Activated T-helper 2 cell treated with anti-CD3 and anti-CD28 coated beads, Interferon-gamma antibody, Interleukin-2, Interleukin-4, amounts not matched to agents 10 μg/mL and 5 μg/mL and 100 μg/mL, durations not matched to agents 14 hours and 24 hours and 36 hours (primary cell): Measurements from ENCODE around the gene FOXP1. TPM values are rescaled to one million over a fixed set of nuclear protein-coding genes. Genes with fewer than 3 reads are reported as not detected.

ENCODE experiments used
- DNase-seq: peaks from one replicate; pipeline ENCODE4 v3.0.0; 2021; ENCODE audit warnings: low spot score
- H3K27ac Mint-ChIP-seq: one replicate; pipeline ENCODE4 v1.8.0; 2021; ENCODE audit warnings: mixed read lengths
- H3K27me3 Mint-ChIP-seq: one replicate; pipeline ENCODE4 v1.8.0; 2021; ENCODE audit warnings: low read depth, mixed read lengths
- H3K36me3 Mint-ChIP-seq: one replicate; pipeline ENCODE4 v1.8.0; 2021; ENCODE audit warnings: low read depth, mixed read lengths
- H3K4me1 Mint-ChIP-seq: one replicate; pipeline ENCODE4 v1.8.0; 2021; ENCODE audit warnings: low read depth, mixed read lengths
- H3K4me3 Mint-ChIP-seq: one replicate; pipeline ENCODE4 v1.8.0; 2021; ENCODE audit warnings: low read depth, mild to moderate bottlenecking, moderate library complexity, mixed read lengths
- H3K9me3 Mint-ChIP-seq: one replicate; pipeline ENCODE4 v1.8.0; 2021; ENCODE audit warnings: mixed read lengths
- intact Hi-C: fragments of 100-400 bp; cut with micrococcal nuclease; formaldehyde crosslinking; loops from one replicate; pipeline ENCODE4 v1.15.1; 2023
- total RNA-seq: library from RNA; stranded (reverse); gene quantifications from 2 replicates; pipeline ENCODE4 v1.2.3, GENCODE V29; 2022

Gene FOXP1
- total RNA-seq, 1 donor from 2014 or later = 132 TPM

- H3K27ac Mint-ChIP-seq = no peak overlapping the region
- H3K36me3 Mint-ChIP-seq = no peaks in the 10 kb centered on the region
- H3K4me3 Mint-ChIP-seq = no peak overlapping the region
- no peaks in the 10 kb centered on the region for H3K27me3 Mint-ChIP-seq
- no peaks in the 10 kb centered on the region for H3K9me3 Mint-ChIP-seq
- no peak for DNase-seq
- intact Hi-C loops = no loop called here
- no peaks in the 10 kb centered on the region for H3K4me1 Mint-ChIP-seq
Measured at GRCh38 chr3:71549951-71550350, 33.6 kb downstream of the FOXP1 start.

DNA sequence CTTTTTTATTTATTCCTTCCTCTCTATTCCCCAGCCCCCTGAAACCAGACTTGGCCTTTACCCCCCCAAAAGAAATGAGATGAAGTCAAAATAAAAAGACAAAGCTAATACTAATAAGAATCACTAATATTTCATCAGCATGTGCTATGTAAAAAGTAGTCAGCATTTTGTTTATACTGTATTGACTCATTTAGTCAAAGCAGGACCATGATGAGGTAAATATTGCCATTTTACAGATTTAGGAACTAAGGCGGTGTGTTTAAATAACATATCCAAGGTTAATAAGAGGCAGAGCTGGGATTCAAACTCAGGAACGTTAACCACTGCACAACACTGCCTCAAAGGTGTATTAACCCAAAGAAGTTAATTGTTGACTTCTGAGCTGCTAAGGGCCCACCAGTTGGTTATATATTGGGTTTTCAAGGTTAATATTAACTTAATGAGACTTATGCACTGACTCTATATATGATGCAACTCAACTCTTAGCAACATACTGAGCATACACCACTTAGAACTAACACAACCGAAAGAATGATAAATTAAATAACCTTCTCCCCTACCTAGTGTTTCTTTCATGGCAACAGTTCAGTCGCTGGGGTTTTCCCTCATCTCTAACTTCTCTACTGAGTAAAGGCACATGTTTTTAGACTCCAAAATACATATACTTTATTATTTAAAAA, 34.7 kb downstream of the FOXP1 start:
- no peaks in the 10 kb centered on the region for H3K4me1 Mint-ChIP-seq
- H3K4me3 Mint-ChIP-seq = no peak overlapping the region
- H3K27ac Mint-ChIP-seq = no peak overlapping the region
- H3K36me3 Mint-ChIP-seq = no peaks in the 10 kb centered on the region
- H3K27me3 Mint-ChIP-seq = no peaks in the 10 kb centered on the region
- intact Hi-C loops = no loop called here
- no peak for DNase-seq
- H3K9me3 Mint-ChIP-seq = no peaks in the 10 kb centered on the region

DNA sequence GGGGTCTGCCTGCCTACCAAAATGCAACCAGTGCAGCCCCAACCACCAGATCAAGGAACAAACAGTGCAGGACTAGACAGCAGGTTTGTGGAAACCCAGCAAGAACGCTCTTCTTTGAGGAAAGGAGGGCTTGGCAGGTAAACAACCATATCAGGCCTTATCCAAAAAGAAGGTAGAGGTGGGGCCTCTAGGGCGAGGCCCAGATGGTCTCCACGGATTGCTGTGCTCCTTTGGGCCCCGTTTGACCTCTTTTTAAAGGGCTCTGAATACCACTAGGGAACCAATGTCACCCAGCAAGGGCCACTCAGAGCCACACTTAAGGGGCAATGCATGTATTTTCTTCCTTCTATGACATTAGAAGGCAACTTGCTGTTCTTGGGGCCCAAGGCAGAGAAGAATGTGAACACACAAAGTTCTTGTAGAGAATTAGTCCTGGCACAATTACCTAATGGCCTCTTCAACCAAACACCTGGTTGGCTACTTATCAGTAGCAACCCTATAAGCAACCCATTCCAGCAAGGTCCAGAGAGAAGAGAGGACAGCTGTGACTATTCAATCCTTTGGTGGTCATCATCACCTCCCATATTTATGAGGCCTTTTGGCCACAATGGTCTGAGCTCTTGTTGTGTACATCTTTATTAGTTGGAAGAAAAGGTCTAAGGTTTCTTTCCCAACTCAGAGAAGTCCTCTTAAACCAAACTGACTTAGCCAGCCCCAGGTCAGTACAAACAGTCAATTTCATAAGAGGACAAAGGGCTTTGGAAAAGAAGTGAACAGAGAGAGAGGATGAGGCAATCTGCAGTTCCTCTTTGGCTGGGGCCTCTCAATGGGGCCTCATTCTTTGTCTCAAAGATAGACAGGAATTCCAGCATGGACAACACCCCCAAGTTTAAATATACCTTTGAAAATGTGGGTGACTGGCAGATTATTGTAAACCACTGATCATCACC, 36.0 kb downstream of the FOXP1 start:
- intact Hi-C loops = no loop called here
- Mint-ChIP-seq H3K9me3 (no peaks in the 10 kb centered on the region), H3K27me3 (no peaks in the 10 kb centered on the region), H3K4me1 (peaks cover 3% of the 10 kb centered on the region), H3K27ac (no peak overlapping the region), H3K36me3 (no peaks in the 10 kb centered on the region), H3K4me3 (no peak overlapping the region)
- DNase-seq = no peak

- no peak overlapping the region for H3K4me3 Mint-ChIP-seq
- H3K27ac Mint-ChIP-seq = no peak overlapping the region
- no peaks in the 10 kb centered on the region for H3K36me3 Mint-ChIP-seq
- H3K27me3 Mint-ChIP-seq = no peaks in the 10 kb centered on the region
- intact Hi-C loops = no loop called here
- no peaks in the 10 kb centered on the region for H3K9me3 Mint-ChIP-seq
- H3K4me1 Mint-ChIP-seq = peaks cover 3% of the 10 kb centered on the region
- DNase-seq = no peak
Measured at GRCh38 chr3:71546821-71547220, 36.7 kb downstream of the FOXP1 start.

DNA sequence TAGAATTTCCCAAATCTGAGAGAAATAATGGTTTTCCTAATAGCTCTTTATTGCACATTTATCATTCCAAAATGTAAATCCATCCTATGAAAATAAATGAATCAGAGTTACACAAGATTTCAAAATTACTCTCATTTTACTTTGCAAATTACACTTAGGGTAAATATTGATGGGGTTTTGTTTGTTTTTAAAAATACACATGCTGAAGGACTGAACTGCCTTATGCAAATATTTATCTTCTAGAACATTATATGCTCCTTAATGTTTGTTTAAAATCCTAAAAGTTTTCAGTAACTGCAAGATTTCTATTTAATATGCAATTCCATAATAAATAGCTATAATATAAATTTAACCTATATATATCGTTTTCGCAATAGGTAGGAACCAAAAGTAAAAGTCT, 38.2 kb downstream of the FOXP1 start:
- intact Hi-C loops = no loop called here
- no peak overlapping the region for H3K27ac Mint-ChIP-seq
- H3K4me1 Mint-ChIP-seq = peaks cover 5% of the 10 kb centered on the region
- no peaks in the 10 kb centered on the region for H3K9me3 Mint-ChIP-seq
- H3K36me3 Mint-ChIP-seq = no peaks in the 10 kb centered on the region
- DNase-seq = no peak
- H3K4me3 Mint-ChIP-seq = no peak overlapping the region
- H3K27me3 Mint-ChIP-seq = peaks cover 2% of the 10 kb centered on the region

- no peak overlapping the region for H3K4me3 Mint-ChIP-seq
- H3K27me3 Mint-ChIP-seq = peaks cover 2% of the 10 kb centered on the region
- H3K36me3 Mint-ChIP-seq = no peaks in the 10 kb centered on the region
- H3K4me1 Mint-ChIP-seq = peaks cover 5% of the 10 kb centered on the region
- no peaks in the 10 kb centered on the region for H3K9me3 Mint-ChIP-seq
- intact Hi-C loops = no loop called here
- no peak overlapping the region for H3K27ac Mint-ChIP-seq
- no peak for DNase-seq
Measured at GRCh38 chr3:71543371-71544016, 40.0 kb downstream of the FOXP1 start.

DNA sequence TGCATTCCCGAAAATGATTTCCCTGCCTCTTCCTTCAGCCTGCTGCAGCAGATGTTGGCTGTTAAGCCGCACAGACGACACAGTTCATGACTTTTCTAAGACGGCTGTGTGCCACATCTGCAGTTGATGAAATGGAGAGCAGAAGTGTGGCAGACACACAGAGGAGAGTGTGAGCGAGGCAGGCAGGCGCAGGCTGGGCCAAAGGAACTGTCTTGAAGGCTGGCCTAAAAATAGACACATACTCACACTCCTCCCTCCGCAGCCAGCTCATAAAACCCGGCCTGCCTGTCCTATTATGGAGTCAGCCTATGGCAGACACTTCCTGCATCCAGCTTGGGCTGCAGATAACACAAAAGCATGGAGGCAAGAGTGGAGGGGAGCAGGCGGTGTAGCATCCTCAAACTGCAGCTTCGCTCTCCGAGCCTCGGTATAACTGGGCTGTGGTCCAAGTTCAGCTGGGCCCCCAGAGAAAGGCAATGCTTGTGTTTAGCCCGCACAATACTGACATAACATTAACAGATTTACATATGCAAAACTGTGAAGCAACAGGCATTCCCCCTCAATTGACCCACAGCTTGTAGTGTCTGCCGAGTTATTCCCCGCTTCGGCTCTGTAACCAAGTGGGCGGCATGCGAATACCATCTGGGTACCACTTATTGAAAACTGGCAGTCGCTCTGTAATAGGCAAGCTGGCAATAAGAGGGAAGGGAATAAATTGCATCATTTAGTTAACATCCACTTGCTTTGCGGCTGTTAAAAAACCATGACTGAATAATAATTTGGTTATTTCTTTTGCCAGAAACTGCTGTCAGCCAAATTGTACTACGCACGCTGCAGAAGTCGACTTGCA, 40.8 kb downstream of the FOXP1 start:
- DNase-seq = no peak
- Mint-ChIP-seq H3K27me3 (peaks cover 2% of the 10 kb centered on the region), H3K36me3 (no peaks in the 10 kb centered on the region), H3K4me3 (no peak overlapping the region), H3K9me3 (no peaks in the 10 kb centered on the region), H3K27ac (no peak overlapping the region), H3K4me1 (peaks cover 5% of the 10 kb centered on the region)
- intact Hi-C loops = no loop called here

DNA sequence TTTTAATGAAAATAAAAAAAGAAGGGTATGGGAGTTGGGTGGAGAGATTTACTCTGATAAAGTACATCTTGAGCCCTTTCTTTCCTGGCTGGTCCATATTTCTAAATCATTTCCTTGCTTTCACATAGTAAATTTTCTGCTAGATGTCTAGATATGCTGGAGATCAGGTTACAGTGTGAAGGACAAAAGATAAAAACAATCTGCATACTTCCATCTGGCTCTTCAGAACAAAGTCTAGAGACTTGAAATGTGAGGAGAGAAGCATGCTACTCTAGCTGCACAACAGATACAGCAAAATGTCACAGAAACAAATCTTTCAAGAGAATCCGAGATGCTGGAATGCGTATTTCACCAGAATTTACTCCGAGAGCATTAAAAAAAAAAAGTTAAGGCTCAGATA, 42.2 kb downstream of the FOXP1 start:
- Mint-ChIP-seq H3K36me3 (peaks cover 3% of the 10 kb centered on the region), H3K27ac (no peak overlapping the region), H3K9me3 (no peaks in the 10 kb centered on the region), H3K4me3 (no peak overlapping the region), H3K4me1 (peaks cover 13% of the 10 kb centered on the region), H3K27me3 (peaks cover 2% of the 10 kb centered on the region)
- DNase-seq = no peak
- intact Hi-C loops = no loop called here

DNA sequence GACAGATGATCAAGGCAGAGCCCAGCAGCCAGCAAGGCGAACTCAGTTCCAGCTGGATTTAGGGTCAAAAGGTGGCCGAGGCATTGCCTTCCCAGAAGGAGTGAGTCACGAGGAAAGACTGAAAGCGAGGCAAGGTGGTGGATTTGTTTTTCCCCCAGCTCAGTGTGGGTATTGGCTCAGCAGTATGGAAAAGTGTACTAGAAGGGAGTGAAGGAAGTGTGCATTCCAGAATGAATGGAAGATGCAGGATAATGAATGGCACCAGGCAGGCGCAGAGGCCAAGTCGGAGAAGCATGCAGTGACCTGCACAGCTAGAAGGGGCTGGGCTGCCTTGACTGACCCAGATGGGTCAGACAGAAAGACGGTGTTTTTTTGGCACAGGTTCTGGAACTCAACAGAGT, 46.3 kb downstream of the FOXP1 start:
- Mint-ChIP-seq H3K4me3 (no peak overlapping the region), H3K36me3 (peaks cover 14% of the 10 kb centered on the region), H3K27ac (no peak overlapping the region), H3K4me1 (peaks cover 33% of the 10 kb centered on the region), H3K9me3 (no peaks in the 10 kb centered on the region), H3K27me3 (peaks cover 2% of the 10 kb centered on the region)
- intact Hi-C loops = no loop called here
- DNase-seq = no peak

GRCh38 chr3:71536376-71536965, 47.1 kb downstream of the FOXP1 start:
- Mint-ChIP-seq H3K36me3 (peaks cover 14% of the 10 kb centered on the region), H3K9me3 (no peaks in the 10 kb centered on the region), H3K27me3 (peaks cover 2% of the 10 kb centered on the region), H3K4me3 (no peak overlapping the region), H3K4me1 (peaks cover 31% of the 10 kb centered on the region), H3K27ac (no peak overlapping the region)
- DNase-seq = no peak
- intact Hi-C loops = no loop called here

DNA sequence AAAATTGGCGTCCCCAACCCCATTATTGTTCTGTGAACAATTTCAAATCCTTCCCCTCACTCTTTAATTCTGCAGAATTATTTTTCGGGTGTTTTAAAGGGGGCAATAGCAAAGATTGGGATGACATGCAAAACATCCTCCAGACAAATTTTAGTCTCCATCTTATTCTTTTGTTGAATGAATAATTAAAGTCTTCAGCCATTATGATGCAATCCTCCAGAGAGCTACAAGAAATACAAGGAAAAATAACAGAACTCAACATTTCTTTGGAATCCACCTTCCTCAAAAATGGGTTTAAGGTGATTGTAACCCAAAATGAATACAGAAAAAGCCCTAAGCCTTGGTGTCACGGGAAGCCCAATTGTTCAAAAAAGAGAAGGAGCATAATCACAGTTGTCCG, 49.9 kb downstream of the FOXP1 start:
- no peaks in the 10 kb centered on the region for H3K9me3 Mint-ChIP-seq
- H3K27me3 Mint-ChIP-seq = no peaks in the 10 kb centered on the region
- intact Hi-C loops = no loop called here
- peaks cover 14% of the 10 kb centered on the region for H3K36me3 Mint-ChIP-seq
- H3K4me3 Mint-ChIP-seq = no peak overlapping the region
- no peak for DNase-seq
- H3K27ac Mint-ChIP-seq = no peak overlapping the region
- H3K4me1 Mint-ChIP-seq = peaks cover 45% of the 10 kb centered on the region
